ENCODE results near the gene MYOZ3.

DNA sequence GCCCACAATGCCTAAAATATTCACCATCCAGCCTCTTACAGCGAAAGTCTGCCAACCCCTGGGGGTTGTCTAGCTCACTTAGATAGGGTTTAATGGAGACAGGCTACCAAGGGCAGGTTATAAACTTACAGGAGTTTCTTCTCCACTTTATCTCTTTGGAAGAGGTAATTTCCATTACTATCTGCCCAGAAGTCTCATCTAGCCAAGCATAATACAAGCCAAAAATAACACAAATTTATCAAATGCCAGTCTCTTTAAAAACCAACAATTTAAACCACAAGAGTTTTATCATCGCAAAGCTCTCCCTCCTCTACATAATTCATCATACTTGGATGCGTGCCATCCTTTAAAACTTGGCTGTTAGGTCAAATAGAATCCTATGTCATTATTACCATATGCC is 33.6 kb downstream of the MYOZ3 start:
- TF ChIP-seq EP300 (IDR thresholded peaks at IDR 0.05) = no peak
- TF ChIP-seq, protein P1, sequence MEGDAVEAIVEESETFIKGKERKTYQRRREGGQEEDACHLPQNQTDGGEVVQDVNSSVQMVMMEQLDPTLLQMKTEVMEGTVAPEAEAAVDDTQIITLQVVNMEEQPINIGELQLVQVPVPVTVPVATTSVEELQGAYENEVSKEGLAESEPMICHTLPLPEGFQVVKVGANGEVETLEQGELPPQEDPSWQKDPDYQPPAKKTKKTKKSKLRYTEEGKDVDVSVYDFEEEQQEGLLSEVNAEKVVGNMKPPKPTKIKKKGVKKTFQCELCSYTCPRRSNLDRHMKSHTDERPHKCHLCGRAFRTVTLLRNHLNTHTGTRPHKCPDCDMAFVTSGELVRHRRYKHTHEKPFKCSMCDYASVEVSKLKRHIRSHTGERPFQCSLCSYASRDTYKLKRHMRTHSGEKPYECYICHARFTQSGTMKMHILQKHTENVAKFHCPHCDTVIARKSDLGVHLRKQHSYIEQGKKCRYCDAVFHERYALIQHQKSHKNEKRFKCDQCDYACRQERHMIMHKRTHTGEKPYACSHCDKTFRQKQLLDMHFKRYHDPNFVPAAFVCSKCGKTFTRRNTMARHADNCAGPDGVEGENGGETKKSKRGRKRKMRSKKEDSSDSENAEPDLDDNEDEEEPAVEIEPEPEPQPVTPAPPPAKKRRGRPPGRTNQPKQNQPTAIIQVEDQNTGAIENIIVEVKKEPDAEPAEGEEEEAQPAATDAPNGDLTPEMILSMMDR (IDR thresholded peaks at IDR 0.05) = no peak
- TF ChIP-seq POLR2A (IDR thresholded peaks at IDR 0.05) = no peak

Data from sigmoid colon (tissue), 4 donors.